Mesothelial cell of epicardium (in vitro differentiated cells): ENCODE measurements around the gene ASF1A. TPM values are rescaled to one million over a fixed set of nuclear protein-coding genes. Genes with fewer than 3 reads are reported as not detected.

Source experiments
- DNase-seq, 2 experiments: peaks; one replicate each; pipeline ENCODE4 v3.0.0; 2021; ENCODE audit warnings: low spot score in 2 of 2; ENCODE audit not compliant: unreplicated experiment in 2 of 2
- H3K27ac Mint-ChIP-seq: 2 replicates; pipeline ENCODE4 v1.8.0; 2021; ENCODE audit warnings: mixed read lengths
- H3K27me3 Mint-ChIP-seq: 2 replicates; pipeline ENCODE4 v1.8.0; 2021; ENCODE audit warnings: low read depth, mixed read lengths
- H3K36me3 Mint-ChIP-seq: 2 replicates; pipeline ENCODE4 v1.8.0; 2021; ENCODE audit warnings: mixed read lengths
- H3K4me1 Mint-ChIP-seq: 2 replicates; pipeline ENCODE4 v1.8.0; 2021; ENCODE audit warnings: mixed read lengths
- H3K4me3 Mint-ChIP-seq: 2 replicates; pipeline ENCODE4 v1.8.0; 2021; ENCODE audit warnings: mild to moderate bottlenecking, moderate library complexity, mixed read lengths
- H3K9me3 Mint-ChIP-seq: 2 replicates; pipeline ENCODE4 v1.8.0; 2021; ENCODE audit warnings: mixed read lengths
- CTCF ChIP-seq: fragments of 200-600 bp; sonication (generic); IDR thresholded peaks from one replicate; pipeline ENCODE4 v1.5.0; 2021; ENCODE audit warnings: antibody characterized with exemption; ENCODE audit not compliant: unreplicated experiment
- total RNA-seq: library from RNA; stranded (reverse); gene quantifications from 3 replicates; pipeline ENCODE4 v1.2.1, GENCODE V29; 2021

The ASF1A gene
- total RNA-seq, 1 donor from 2014 or later, result 22.9 TPM

- TF ChIP-seq CTCF, result no peak
- Mint-ChIP-seq H3K4me3 (no peak overlapping the region), H3K27ac (no peak overlapping the region), H3K27me3 (no peaks in the 10 kb centered on the region), H3K36me3 (peaks cover 7% of the 10 kb centered on the region), H3K9me3 (peaks cover 27% of the 10 kb centered on the region), H3K4me1 (no peaks in the 10 kb centered on the region)
- DNase-seq, result no peak
These were observed 59.4 kb downstream of the ASF1A start for GRCh38 chr6:118953391-118953790.

Other genes with a start within 250 kb of the ASF1A start
- 20.6 to 23.5 TPM (median 23.1 TPM) in 3 replicates for gene CEP85L, start 242.6 kb upstream of the ASF1A start, total RNA-seq
- 17.6 to 21.7 TPM (median 19.4 TPM) in 3 replicates for gene MCM9, start 41.0 kb downstream of the ASF1A start, total RNA-seq
- gene FAM184A, start 184.5 kb downstream of the ASF1A start, total RNA-seq, result 3.7 to 4.3 TPM (median 4.1 TPM) in 3 replicates